HL-60 (cell line): ENCODE results near the gene AHCY.

ENCODE experiments used
- TF ChIP-seq, protein P1 (sequence below): IDR thresholded peaks from one replicate; pipeline ENCODE4 v1.5.1; 2011; ENCODE audit warnings: low read length, control low read depth, inconsistent platforms; ENCODE audit not compliant: insufficient read depth
- TF ChIP-seq, protein P2 (sequence below): IDR thresholded peaks from 2 replicates; pipeline ENCODE4 v1.6.1; 2012; ENCODE audit warnings: low read depth; ENCODE audit not compliant: insufficient replicate concordance

DNA sequence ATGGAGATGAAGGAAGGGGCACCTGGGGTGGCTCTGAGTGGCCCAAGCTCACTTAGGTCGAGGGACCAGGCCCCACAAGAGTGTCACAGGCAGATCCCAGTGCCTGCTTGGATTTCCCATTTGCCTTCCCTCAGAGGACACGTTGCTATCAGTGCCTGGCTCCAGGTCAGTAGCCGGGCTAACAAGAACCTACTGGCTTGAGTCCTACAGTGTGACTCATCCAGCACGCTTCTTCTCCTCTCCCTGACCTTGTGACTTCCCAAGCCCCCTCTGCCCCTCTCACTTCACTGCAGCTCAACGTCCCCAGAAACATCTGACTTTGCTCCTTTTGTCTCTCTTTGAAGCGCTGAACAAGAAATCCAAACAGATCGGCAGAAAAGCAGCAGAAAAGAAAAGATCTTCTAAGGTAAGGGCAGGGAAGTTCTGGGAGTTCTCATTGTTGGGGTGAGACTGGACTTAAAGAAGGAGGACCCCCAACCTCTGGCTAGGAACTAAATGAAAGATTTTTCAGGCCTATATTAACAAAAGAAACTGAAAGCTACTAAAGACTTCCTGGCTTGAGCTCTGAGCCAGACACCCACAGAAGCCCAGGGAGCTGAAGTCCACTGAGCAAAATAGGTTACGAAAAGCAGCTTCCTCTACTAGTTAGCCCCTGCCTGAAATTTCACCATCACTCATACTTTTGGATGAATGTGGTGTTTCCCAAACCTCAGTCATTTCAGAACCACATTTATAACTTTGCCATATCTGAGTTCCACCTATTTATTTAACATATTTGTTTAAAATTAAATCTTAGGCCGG, 40.5 kb downstream of the AHCY start:
- TF ChIP-seq, protein P1, sequence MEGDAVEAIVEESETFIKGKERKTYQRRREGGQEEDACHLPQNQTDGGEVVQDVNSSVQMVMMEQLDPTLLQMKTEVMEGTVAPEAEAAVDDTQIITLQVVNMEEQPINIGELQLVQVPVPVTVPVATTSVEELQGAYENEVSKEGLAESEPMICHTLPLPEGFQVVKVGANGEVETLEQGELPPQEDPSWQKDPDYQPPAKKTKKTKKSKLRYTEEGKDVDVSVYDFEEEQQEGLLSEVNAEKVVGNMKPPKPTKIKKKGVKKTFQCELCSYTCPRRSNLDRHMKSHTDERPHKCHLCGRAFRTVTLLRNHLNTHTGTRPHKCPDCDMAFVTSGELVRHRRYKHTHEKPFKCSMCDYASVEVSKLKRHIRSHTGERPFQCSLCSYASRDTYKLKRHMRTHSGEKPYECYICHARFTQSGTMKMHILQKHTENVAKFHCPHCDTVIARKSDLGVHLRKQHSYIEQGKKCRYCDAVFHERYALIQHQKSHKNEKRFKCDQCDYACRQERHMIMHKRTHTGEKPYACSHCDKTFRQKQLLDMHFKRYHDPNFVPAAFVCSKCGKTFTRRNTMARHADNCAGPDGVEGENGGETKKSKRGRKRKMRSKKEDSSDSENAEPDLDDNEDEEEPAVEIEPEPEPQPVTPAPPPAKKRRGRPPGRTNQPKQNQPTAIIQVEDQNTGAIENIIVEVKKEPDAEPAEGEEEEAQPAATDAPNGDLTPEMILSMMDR = no peak
- TF ChIP-seq, protein P2, sequence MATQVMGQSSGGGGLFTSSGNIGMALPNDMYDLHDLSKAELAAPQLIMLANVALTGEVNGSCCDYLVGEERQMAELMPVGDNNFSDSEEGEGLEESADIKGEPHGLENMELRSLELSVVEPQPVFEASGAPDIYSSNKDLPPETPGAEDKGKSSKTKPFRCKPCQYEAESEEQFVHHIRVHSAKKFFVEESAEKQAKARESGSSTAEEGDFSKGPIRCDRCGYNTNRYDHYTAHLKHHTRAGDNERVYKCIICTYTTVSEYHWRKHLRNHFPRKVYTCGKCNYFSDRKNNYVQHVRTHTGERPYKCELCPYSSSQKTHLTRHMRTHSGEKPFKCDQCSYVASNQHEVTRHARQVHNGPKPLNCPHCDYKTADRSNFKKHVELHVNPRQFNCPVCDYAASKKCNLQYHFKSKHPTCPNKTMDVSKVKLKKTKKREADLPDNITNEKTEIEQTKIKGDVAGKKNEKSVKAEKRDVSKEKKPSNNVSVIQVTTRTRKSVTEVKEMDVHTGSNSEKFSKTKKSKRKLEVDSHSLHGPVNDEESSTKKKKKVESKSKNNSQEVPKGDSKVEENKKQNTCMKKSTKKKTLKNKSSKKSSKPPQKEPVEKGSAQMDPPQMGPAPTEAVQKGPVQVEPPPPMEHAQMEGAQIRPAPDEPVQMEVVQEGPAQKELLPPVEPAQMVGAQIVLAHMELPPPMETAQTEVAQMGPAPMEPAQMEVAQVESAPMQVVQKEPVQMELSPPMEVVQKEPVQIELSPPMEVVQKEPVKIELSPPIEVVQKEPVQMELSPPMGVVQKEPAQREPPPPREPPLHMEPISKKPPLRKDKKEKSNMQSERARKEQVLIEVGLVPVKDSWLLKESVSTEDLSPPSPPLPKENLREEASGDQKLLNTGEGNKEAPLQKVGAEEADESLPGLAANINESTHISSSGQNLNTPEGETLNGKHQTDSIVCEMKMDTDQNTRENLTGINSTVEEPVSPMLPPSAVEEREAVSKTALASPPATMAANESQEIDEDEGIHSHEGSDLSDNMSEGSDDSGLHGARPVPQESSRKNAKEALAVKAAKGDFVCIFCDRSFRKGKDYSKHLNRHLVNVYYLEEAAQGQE = no peak
